Right ventricle myocardium superior (tissue), 1 donor: ENCODE measurements around the gene SIPA1L2. TPM values are rescaled to one million over a fixed set of nuclear protein-coding genes. Genes with fewer than 3 reads are reported as not detected.

Experiments
- ATAC-seq: fragments of 200-7000 bp; cut with Tn5 transposase; one replicate; pipeline ENCODE4 v1.9.1; 2020; ENCODE audit warnings: mild to moderate bottlenecking; ENCODE audit not compliant: poor library complexity
- DNase-seq: peaks from one replicate; pipeline ENCODE4 v3.0.0-alpha.2; 2020
- intact Hi-C: fragments of 100-400 bp; cut with DNase I; formaldehyde crosslinking; loops from one replicate; pipeline ENCODE4 v1.11.2; 2022
- total RNA-seq: library from RNA; stranded (reverse); fragmentation: NEBNext Ultra II Directional; extraction: Animal tissue kit (Norgen Biotek cat#: 25700); gene quantifications from one replicate; pipeline ENCODE4 v1.2.1, GENCODE V29; 2021
- donor health status: DM: no; HTN: yes; CAD: no; lungs with severe emphysema.

SIPA1L2 gene
- total RNA-seq, 1 donor from 2014 or later, result 120 TPM

- DNase-seq (no peak), ATAC-seq (no peak)
- intact Hi-C loops, result no loop called here
Measured at GRCh38 chr1:232599178-232600041, 30.5 kb downstream of the SIPA1L2 start.

GRCh38 chr1:232598837-232599177 lies 31.1 kb downstream of the SIPA1L2 start:
- DNase-seq (no peak), ATAC-seq (no peak)
- intact Hi-C loops, result no loop called here

- intact Hi-C loops, result no loop called here
- ATAC-seq (no peak), DNase-seq (no peak)
Measured at GRCh38 chr1:232598133-232598532, 31.8 kb downstream of the SIPA1L2 start.

- intact Hi-C loops, result no loop called here
- no peak for ATAC-seq
- no peak for DNase-seq
Measured at GRCh38 chr1:232597721-232598120, 32.2 kb downstream of the SIPA1L2 start.

GRCh38 chr1:232596666-232597303 lies 33.1 kb downstream of the SIPA1L2 start:
- intact Hi-C loops, result no loop called here
- DNase-seq (no peak), ATAC-seq (no peak)

- ATAC-seq (peak; percentile 66), DNase-seq (peak; percentile 48)
- intact Hi-C loops, result no loop called here
Measured at GRCh38 chr1:232594768-232595698, 34.9 kb downstream of the SIPA1L2 start.

GRCh38 chr1:232593717-232594502 lies 36.0 kb downstream of the SIPA1L2 start:
- intact Hi-C loops, result no loop called here
- no peak for ATAC-seq
- no peak for DNase-seq

- no peak for ATAC-seq
- intact Hi-C loops, result no loop called here
Measured at GRCh38 chr1:232591344-232591743, 38.6 kb downstream of the SIPA1L2 start.

GRCh38 chr1:232590744-232591082 lies 39.2 kb downstream of the SIPA1L2 start:
- intact Hi-C loops, result no loop called here
- DNase-seq (no peak), ATAC-seq (no peak)

More at GRCh38 chr1:232591344-232591743, 38.6 kb downstream of the SIPA1L2 start:
- no peak for DNase-seq

- DNase-seq, result peak; percentile 51
- peak; percentile 56 for ATAC-seq
- intact Hi-C loops, result no loop called here
Measured at GRCh38 chr1:232589812-232590743, 39.9 kb downstream of the SIPA1L2 start.

GRCh38 chr1:232589111-232589811 lies 40.7 kb downstream of the SIPA1L2 start:
- no peak for DNase-seq
- ATAC-seq, result peak; percentile 42
- intact Hi-C loops, result no loop called here

- ATAC-seq, result no peak
- intact Hi-C loops, result no loop called here
- DNase-seq, result no peak
Measured at GRCh38 chr1:232587141-232588008, 42.6 kb downstream of the SIPA1L2 start.

- ATAC-seq (peak; percentile 35), DNase-seq (no peak)
- intact Hi-C loops, result no loop called here
Measured at GRCh38 chr1:232586679-232587078, 43.3 kb downstream of the SIPA1L2 start.

GRCh38 chr1:232585486-232585885 lies 44.4 kb downstream of the SIPA1L2 start:
- ATAC-seq, result no peak
- intact Hi-C loops, result no loop called here
- no peak for DNase-seq

GRCh38 chr1:232581932-232582331 lies 48.0 kb downstream of the SIPA1L2 start:
- DNase-seq (no peak), ATAC-seq (no peak)
- intact Hi-C loops, result no loop called here
